ENCODE measurements around the gene ERBB4. TPM values are rescaled to one million over a fixed set of nuclear protein-coding genes. Genes with fewer than 3 reads are reported as not detected.

ERBB4 gene
- total RNA-seq, 1 donor from 2014 or later, result 0.36 TPM

DNA sequence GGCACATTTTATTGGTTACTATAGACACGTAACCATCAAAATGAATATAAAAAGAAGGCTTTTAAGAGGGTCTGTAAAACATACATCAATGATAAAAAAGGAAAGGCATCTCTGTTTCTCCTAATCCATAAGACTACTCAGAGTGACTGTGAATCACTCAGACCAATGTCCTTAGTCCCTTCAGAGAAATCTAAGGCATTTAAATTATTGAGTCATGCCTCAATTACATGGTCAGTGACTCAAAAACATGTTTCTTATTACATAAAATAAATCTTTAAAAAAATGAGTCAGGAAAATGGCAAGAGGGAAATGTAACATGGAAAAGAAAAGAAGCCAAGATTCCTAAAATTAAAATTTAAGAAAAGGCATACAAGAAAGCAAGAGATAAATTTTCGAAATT lies 146.6 kb downstream of the ERBB4 start:
- Mint-ChIP-seq H3K36me3 (ENCODE audit: low read depth, unreplicated experiment) (no peaks in the 10 kb centered on the region), H3K4me3 (ENCODE audit: unreplicated experiment) (no peak overlapping the region)
- TF ChIP-seq, protein P1, sequence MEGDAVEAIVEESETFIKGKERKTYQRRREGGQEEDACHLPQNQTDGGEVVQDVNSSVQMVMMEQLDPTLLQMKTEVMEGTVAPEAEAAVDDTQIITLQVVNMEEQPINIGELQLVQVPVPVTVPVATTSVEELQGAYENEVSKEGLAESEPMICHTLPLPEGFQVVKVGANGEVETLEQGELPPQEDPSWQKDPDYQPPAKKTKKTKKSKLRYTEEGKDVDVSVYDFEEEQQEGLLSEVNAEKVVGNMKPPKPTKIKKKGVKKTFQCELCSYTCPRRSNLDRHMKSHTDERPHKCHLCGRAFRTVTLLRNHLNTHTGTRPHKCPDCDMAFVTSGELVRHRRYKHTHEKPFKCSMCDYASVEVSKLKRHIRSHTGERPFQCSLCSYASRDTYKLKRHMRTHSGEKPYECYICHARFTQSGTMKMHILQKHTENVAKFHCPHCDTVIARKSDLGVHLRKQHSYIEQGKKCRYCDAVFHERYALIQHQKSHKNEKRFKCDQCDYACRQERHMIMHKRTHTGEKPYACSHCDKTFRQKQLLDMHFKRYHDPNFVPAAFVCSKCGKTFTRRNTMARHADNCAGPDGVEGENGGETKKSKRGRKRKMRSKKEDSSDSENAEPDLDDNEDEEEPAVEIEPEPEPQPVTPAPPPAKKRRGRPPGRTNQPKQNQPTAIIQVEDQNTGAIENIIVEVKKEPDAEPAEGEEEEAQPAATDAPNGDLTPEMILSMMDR (IDR thresholded peaks at IDR 0.05; ENCODE audit: unreplicated experiment), result no peak

DNA sequence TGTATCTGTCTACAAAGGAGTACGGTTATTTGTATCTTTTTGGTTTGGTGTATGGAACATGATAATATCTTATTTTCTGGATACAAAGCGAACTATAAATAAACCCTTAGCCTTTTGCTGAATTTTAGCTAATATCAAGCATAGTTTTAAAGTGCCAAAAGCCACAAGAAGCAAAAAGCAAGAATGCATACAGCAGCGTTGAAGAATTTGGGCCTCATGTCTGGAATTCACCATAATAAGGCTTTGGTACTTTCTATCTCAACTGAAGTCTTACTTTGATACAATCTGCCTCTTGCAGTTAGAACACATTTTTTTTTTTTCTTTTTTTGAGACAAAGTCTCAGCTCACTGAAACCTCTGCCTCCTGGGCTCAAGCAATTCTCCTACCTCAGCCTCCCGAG lies 151.5 kb downstream of the ERBB4 start:
- H3K9me3 Mint-ChIP-seq (ENCODE audit: unreplicated experiment), result no peaks in the 10 kb centered on the region
- H3K27me3 Mint-ChIP-seq (ENCODE audit: unreplicated experiment), result no peaks in the 10 kb centered on the region
- TF ChIP-seq, protein P1 (IDR thresholded peaks at IDR 0.05; ENCODE audit: unreplicated experiment), result no peak

More for the DNA sequence above, 146.6 kb downstream of the ERBB4 start:
- H3K4me1 Mint-ChIP-seq (ENCODE audit: unreplicated experiment), result no peaks in the 10 kb centered on the region
- H3K27me3 Mint-ChIP-seq (ENCODE audit: unreplicated experiment), result no peaks in the 10 kb centered on the region
- no peak overlapping the region for H3K27ac Mint-ChIP-seq (ENCODE audit: unreplicated experiment)
- no peak for DNase-seq (ENCODE audit: low spot score)
- no peaks in the 10 kb centered on the region for H3K9me3 Mint-ChIP-seq (ENCODE audit: unreplicated experiment)

DNA sequence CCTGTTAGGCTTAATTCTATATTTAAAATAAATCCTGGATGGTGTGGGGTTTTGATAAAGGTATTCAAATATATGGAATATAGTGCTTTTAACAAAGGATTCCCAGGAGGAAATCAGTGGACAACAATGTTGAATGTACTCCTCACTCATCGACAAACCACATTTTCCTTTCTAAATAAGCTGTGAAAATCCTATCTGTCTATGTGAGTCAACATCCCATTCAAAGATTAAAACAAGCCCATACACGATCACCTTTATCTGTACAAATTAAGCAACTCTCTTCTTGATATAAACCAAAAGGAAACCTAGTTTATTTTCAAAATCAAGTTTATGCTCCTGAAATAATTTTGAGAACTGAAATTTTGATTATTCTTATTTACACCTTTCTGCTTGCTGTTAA lies 153.4 kb downstream of the ERBB4 start:
- no peak overlapping the region for H3K4me3 Mint-ChIP-seq (ENCODE audit: unreplicated experiment)
- no peak overlapping the region for H3K27ac Mint-ChIP-seq (ENCODE audit: unreplicated experiment)
- no peak for DNase-seq (ENCODE audit: low spot score)
- H3K36me3 Mint-ChIP-seq (ENCODE audit: low read depth, unreplicated experiment), result no peaks in the 10 kb centered on the region
- no peaks in the 10 kb centered on the region for H3K27me3 Mint-ChIP-seq (ENCODE audit: unreplicated experiment)
- TF ChIP-seq, protein P1 (IDR thresholded peaks at IDR 0.05; ENCODE audit: unreplicated experiment), result no peak
- no peaks in the 10 kb centered on the region for H3K4me1 Mint-ChIP-seq (ENCODE audit: unreplicated experiment)
- H3K9me3 Mint-ChIP-seq (ENCODE audit: unreplicated experiment), result no peaks in the 10 kb centered on the region

More for the DNA sequence above, 151.5 kb downstream of the ERBB4 start:
- no peak for DNase-seq (ENCODE audit: low spot score)
- Mint-ChIP-seq H3K4me1 (ENCODE audit: unreplicated experiment) (no peaks in the 10 kb centered on the region), H3K36me3 (ENCODE audit: low read depth, unreplicated experiment) (no peaks in the 10 kb centered on the region), H3K4me3 (ENCODE audit: unreplicated experiment) (no peak overlapping the region), H3K27ac (ENCODE audit: unreplicated experiment) (no peak overlapping the region)

DNA sequence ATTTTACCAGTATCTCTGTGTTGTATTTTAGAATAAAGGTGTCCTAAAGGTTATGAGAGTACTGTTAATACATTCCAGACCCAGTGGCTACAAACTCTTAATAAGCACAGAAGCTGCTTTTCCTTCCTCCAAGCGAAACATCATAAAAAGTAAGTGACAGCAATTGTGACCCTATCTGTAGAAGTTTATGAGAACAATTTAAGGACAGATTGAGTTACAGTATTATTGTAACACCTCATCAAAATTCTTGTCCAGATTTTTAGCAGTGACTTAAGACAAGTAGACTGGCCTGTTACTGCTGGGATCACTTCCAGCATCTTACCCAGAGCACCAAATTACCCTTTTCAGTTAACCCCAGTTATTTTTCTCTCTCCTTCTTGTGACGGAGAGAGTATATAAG lies 154.6 kb downstream of the ERBB4 start:
- no peak for DNase-seq (ENCODE audit: low spot score)
- H3K4me3 Mint-ChIP-seq (ENCODE audit: unreplicated experiment), result no peak overlapping the region
- no peaks in the 10 kb centered on the region for H3K36me3 Mint-ChIP-seq (ENCODE audit: low read depth, unreplicated experiment)
- no peak overlapping the region for H3K27ac Mint-ChIP-seq (ENCODE audit: unreplicated experiment)
- no peaks in the 10 kb centered on the region for H3K9me3 Mint-ChIP-seq (ENCODE audit: unreplicated experiment)
- TF ChIP-seq, protein P1 (IDR thresholded peaks at IDR 0.05; ENCODE audit: unreplicated experiment), result no peak
- no peaks in the 10 kb centered on the region for H3K27me3 Mint-ChIP-seq (ENCODE audit: unreplicated experiment)
- H3K4me1 Mint-ChIP-seq (ENCODE audit: unreplicated experiment), result no peaks in the 10 kb centered on the region

DNA sequence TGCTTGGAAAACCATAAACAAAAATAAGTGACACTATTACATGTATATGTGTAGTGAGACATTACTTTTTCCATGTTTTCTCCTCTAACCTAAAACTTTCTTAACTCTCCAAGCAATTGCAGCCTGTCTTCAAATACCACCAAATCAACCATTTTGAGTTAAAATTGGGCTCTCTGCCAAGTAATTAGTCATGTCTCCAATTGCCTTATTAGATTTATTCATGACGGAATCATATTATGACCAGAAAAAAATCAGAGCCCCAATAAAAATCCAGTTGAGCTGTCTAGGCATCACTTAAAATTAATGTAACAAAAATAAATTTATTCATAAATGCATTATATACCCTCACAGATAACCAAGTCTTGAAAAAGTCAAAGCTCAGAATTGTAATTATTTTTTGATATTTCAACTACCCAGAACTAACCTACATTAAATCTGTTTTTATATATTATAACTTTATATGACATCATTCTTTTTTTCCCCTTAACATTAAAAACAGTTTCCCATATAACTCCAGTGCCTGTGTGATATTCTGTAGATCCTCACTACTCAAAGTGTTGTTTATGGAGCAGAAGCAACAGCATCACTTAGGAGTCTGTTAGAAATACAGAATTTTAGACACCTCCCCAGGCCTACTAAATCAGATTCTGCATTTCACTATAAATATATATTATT lies 157.0 kb downstream of the ERBB4 start:
- no peak overlapping the region for H3K4me3 Mint-ChIP-seq (ENCODE audit: unreplicated experiment)
- no peaks in the 10 kb centered on the region for H3K27me3 Mint-ChIP-seq (ENCODE audit: unreplicated experiment)
- no peaks in the 10 kb centered on the region for H3K36me3 Mint-ChIP-seq (ENCODE audit: low read depth, unreplicated experiment)
- no peak for DNase-seq (ENCODE audit: low spot score)
- H3K4me1 Mint-ChIP-seq (ENCODE audit: unreplicated experiment), result no peaks in the 10 kb centered on the region
- TF ChIP-seq, protein P1 (IDR thresholded peaks at IDR 0.05; ENCODE audit: unreplicated experiment), result no peak
- H3K9me3 Mint-ChIP-seq (ENCODE audit: unreplicated experiment), result no peaks in the 10 kb centered on the region
- no peak overlapping the region for H3K27ac Mint-ChIP-seq (ENCODE audit: unreplicated experiment)
